Placental pericyte (primary cell): ENCODE results near the gene WBP1L. TPM values are rescaled to one million over a fixed set of nuclear protein-coding genes. Genes with fewer than 3 reads are reported as not detected.

Experiments
- small RNA-seq: library from RNA; depleted of rRNA; stranded (forward); fragments of <200 nt; gene quantifications from one replicate; pipeline ENCODE3, GENCODE V24; 2012; ENCODE audit warnings: low replicate concordance
- total RNA-seq: library from RNA; depleted of rRNA; stranded (reverse); fragments of >200 nt; gene quantifications from 2 replicates; pipeline ENCODE4 v1.2.3, GENCODE V29; 2012

WBP1L gene
- 44.0 and 85.0 TPM in 2 replicates for total RNA-seq

DNA sequence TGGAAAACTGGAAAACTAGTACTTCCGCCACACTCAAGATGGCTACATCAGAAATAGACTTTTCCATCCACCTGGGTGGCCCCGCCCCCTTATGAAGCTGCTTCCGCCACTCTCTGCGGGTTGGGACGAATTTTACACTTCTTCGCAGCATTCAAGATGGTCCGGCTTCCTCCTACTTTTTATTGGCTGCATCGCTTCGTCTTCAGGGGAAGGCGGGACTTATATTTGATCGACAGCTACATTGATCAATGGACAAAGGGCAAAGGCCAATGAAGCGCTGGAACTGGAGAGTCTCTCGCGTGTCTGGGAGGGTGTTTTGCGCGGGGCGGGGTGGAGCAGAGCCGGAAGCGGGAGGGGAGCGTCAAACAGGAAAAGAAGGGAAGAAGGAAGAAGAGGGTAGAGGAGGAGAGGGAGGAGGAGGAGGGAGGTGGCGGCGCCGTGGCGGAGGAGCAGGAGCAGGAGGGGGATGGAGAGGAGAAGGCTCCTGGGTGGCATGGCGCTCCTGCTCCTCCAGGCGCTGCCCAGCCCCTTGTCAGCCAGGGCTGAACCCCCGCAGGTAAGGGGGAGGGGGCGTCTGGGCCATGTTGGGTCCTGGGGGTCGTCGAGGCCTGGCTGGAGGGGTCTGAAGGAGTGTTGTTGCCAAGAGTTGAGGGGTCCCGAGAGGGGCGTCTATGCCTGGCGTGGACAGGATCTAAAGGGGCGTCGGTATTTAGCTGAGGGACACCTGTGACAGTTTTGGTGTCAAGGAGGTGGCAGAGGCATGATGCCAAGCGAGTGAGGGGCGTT is at the start of gene WBP1L:
TSS of gene WBP1L (plus strand) at position 361 of the 786 bp plus-strand sequence. CDS start at position 467, 106 bp downstream.

DNA sequence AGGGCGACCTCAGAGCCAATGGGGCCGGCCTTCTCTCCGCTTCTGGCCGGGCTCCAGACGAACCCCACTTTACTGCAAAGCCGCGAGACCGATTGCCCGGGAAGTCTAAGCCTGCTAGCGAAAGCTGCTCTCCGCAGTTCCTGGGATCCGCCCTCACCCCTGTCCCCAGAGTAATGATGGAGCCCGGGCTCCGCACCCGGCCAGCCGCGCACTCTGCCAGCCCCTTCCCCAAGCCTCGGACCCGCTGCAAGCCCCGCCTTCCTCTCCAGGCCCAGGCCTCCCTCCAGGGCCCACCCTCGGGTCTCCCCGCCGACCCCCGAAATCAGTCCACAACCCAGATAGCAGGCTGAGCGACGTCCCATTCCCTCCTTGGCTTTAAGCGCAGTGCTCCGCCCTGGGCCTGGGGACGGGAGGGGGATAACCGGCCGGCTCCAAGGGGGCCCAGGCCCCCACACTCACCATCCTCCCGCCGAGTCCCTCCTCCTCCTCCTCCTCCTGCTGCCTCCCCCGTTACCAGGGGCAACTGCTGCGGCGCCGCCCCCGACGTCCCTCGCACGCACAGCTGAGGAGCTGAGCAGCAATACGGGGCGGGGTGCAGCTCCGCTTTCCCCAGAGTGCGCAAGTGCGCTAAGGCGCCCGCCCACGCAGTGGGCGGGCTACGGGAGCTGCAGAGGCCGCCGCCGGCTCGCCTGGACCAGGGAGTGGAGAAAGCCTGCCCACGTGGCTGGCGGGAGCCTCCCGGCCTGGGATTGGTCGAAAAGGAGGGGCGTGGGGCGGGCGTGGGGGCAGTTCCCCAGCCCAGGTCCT is 29.7 kb upstream of the WBP1L start, which contains the start of gene ARL3:
TSS of gene ARL3 (minus strand) at position 584 of the 807 bp plus-strand sequence. CDS start at position 462, 122 bp downstream.

DNA sequence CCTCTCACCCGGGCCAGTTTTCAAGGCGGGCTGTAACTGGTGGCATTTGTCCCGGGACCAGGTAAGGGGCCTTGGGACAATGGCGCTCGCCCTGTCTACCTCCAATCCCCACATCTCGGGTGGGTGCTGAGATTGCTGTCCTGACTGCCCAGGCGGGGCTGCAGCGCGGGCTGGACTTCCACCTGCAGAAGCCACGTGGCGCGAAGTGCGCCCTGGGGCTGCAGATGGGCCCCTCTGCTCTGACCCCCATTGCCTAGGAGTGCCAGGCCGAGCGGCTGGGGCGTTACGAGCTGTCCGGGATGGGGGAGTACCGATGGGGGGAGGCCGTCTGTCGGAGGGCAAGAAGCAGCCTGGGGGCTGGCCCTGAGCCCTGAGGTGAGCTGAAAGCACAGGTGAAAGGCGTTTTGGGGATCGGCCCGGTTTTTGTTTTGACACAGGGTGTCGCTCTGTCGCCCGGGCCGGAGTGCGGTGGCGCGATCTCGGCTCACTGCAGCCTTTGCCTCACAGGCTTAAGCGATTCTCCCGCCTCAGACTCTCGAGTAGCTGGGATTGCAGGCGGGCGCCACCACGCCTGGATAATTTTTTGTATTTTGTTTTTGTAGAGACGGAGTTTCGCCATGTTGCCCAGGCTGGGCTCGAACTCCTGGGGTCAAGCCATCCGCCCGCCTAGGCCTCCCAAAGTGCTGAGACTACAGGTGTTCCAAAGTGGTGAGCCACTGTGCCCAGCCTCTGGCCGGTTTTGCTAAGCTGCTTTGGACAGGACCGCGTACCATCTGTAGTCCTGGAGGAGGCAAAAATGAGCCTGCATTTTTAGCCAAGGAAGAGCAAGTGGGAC is 28.9 kb upstream of the WBP1L start, which contains the start of gene SFXN2:
TSS of gene SFXN2 (plus strand) at position 16 of the 835 bp plus-strand sequence. CDS start 12,001 bp downstream, outside the sequence.

DNA sequence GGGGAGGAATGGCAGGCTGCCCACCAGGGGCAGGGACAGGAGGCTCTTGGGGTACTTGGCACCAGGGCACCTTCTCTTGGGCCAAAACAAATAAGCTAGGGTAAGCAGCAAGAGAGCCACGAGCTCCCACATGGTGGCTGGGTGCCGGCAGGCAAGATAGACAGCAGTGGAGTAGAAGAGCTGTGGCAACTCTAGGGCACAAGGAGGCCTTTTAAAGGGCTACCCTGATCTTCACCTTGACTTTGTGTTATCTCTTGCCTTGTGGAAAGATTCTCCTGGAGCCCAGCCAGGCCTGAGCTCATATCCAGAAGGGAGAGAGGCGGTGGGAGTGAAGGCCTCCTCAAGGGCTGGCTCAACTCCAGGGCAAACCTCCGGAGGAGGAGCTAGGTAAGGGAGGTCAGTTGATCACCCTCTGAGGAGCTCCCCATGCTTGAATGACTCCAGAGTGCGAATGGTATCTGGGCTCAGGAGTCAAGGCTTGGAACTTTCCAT is 93.5 kb downstream of the WBP1L start, which contains the start of gene CYP17A1:
TSS of gene CYP17A1 (minus strand) at position 184 of the 492 bp plus-strand sequence. CDS start at position 132, 52 bp downstream.

Small RNA genes lying within 50 kb of the gene (small RNA-seq; reads per million reads assigned to genes)
- gene RNU6-1231P, result not detected

Other genes starting within 250 kb of the WBP1L start
- 126 and 187 TPM in 2 replicates for gene ACTR1A, start 241.2 kb upstream of the WBP1L start, total RNA-seq
- gene SUFU, start 240.0 kb upstream of the WBP1L start, total RNA-seq, result 3.9 and 5.0 TPM in 2 replicates
- 177 and 323 TPM in 2 replicates for gene TRIM8, start 99.5 kb upstream of the WBP1L start, total RNA-seq
- 4.8 and 5.4 TPM in 2 replicates for gene ARL3, start 29.6 kb upstream of the WBP1L start, total RNA-seq
- 7.7 and 9.3 TPM in 2 replicates for gene SFXN2, start 29.3 kb upstream of the WBP1L start, total RNA-seq
- not detected in 2 replicates for gene CYP17A1, start 93.5 kb downstream of the WBP1L start, total RNA-seq
- gene BORCS7, start 110.3 kb downstream of the WBP1L start, total RNA-seq, result 8.6 and 20.8 TPM in 2 replicates
- 0.43 and 0.88 TPM in 2 replicates for gene AS3MT, start 125.5 kb downstream of the WBP1L start, total RNA-seq
- 8.8 and 14.2 TPM in 2 replicates for gene CNNM2, start 174.3 kb downstream of the WBP1L start, total RNA-seq